HFFc6 (cell line): Measurements from ENCODE around the gene LAMA3. TPM values are rescaled to one million over a fixed set of nuclear protein-coding genes. Genes with fewer than 3 reads are reported as not detected.
A peak's percentile ranks its signal among the peaks of the same experiment; 100 is the strongest.

Experiments
- DNase-seq: peaks from one replicate; pipeline ENCODE4 v3.0.0-alpha.2; 2018
- H3K27ac Mint-ChIP-seq: 2 replicates; pipeline ENCODE4 v1.8.0; 2020; ENCODE audit warnings: mild to moderate bottlenecking, mixed read lengths
- H3K27me3 Mint-ChIP-seq: 2 replicates; pipeline ENCODE4 v1.8.0; 2021; ENCODE audit warnings: mild to moderate bottlenecking, moderate library complexity, mixed read lengths; ENCODE audit not compliant: insufficient read depth
- H3K36me3 Mint-ChIP-seq: 2 replicates; pipeline ENCODE4 v1.8.0; 2021; ENCODE audit warnings: low read depth, mixed read lengths
- H3K4me1 Mint-ChIP-seq: 2 replicates; pipeline ENCODE4 v1.8.0; 2020; ENCODE audit warnings: low read depth, mixed read lengths
- H3K4me3 Mint-ChIP-seq: 2 replicates; pipeline ENCODE4 v1.8.0; 2020; ENCODE audit warnings: mild to moderate bottlenecking, moderate library complexity, mixed read lengths
- H3K9me3 Mint-ChIP-seq: 2 replicates; pipeline ENCODE4 v1.8.0; 2020; ENCODE audit warnings: mild to moderate bottlenecking, mixed read lengths
- total RNA-seq, 6 experiments: library from RNA; stranded (reverse); fragmentation: NEBNext Ultra II Directional; extraction: Animal tissue kit (Norgen Biotek cat#: 25700); gene quantifications; 2 replicates in 1 of 6; 3 replicates in 5 of 6; pipeline ENCODE4 v1.2.3, GENCODE V29; 2021
- TF ChIP-seq, protein P1 (sequence below): fragments of 200-600 bp; sonication (generic); IDR thresholded peaks from 2 replicates; pipeline ENCODE4 v1.5.0; 2021; ENCODE audit warnings: antibody characterized with exemption, mild to moderate bottlenecking

Gene LAMA3
- total RNA-seq, 6 experiments from 2014 or later, result 0.46 to 1.6 (median 0.54) TPM

DNA sequence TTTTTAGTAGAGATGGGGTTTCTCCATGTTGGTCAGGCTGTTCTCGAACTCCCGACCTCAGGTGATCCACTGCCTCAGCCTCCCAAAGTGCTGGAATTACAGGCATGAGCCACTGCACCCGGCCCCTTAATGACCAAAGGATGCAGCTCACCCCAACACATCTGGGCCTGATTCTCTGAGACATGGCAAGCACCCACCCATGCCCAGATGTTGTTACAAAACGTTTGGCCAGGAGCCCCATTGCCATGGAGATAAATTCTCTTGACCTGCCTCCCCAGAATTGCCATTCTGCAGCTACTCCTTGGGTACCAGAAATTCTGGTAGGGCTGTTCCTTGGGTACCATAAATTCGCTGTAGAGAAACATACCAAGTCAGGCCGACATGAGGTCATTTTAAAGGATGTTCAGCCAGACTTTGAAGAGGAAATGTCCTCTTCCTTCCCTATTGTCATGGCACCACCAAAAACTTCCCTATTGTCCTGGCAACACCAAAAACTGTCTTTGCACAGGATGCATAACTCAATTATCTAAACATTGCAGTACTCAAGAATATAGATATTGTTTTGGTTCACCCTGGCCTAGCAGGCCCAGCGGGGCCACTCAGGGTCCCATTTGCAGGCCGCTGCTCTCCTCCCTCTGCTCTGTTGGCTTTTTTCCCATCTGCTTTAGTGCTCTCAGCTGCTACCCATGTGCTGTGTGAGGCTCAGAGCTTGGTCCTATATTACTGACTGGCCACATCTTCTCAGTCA, 164.4 kb downstream of the LAMA3 start:
- Mint-ChIP-seq H3K36me3 (no peaks in the 10 kb centered on the region), H3K9me3 (no peaks in the 10 kb centered on the region), H3K4me3 (no peak overlapping the region), H3K4me1 (peaks cover 41% of the 10 kb centered on the region), H3K27ac (no peak overlapping the region), H3K27me3 (peaks cover 2% of the 10 kb centered on the region)
- TF ChIP-seq, protein P1, sequence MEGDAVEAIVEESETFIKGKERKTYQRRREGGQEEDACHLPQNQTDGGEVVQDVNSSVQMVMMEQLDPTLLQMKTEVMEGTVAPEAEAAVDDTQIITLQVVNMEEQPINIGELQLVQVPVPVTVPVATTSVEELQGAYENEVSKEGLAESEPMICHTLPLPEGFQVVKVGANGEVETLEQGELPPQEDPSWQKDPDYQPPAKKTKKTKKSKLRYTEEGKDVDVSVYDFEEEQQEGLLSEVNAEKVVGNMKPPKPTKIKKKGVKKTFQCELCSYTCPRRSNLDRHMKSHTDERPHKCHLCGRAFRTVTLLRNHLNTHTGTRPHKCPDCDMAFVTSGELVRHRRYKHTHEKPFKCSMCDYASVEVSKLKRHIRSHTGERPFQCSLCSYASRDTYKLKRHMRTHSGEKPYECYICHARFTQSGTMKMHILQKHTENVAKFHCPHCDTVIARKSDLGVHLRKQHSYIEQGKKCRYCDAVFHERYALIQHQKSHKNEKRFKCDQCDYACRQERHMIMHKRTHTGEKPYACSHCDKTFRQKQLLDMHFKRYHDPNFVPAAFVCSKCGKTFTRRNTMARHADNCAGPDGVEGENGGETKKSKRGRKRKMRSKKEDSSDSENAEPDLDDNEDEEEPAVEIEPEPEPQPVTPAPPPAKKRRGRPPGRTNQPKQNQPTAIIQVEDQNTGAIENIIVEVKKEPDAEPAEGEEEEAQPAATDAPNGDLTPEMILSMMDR, result no peak
- no peak for DNase-seq

DNA sequence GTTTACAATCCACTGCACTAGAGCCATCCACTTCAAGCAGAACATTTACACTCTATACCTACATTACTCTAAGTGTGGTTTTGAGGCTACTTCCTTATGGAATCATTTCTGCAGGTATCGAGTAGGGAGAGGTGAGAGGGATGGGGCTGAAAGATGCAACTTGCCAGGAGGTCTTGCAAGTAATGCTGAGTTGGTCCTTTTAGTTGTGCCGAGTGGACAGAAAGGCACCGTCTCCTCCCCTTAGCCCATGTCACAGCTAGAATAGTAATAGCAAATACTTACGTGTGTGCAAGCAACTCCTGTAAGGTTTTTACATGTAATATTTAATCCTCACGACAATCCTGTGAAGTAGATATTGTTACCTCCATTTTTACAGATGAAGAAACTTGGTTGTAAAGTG, 166.5 kb downstream of the LAMA3 start:
- TF ChIP-seq, protein P1, result no peak
- Mint-ChIP-seq H3K27ac (no peak overlapping the region), H3K27me3 (no peaks in the 10 kb centered on the region; the same call in 1 of the 2 replicates), H3K4me1 (peaks cover 42% of the 10 kb centered on the region), H3K4me3 (no peak overlapping the region), H3K36me3 (no peaks in the 10 kb centered on the region), H3K9me3 (no peaks in the 10 kb centered on the region)
- no peak for DNase-seq

DNA sequence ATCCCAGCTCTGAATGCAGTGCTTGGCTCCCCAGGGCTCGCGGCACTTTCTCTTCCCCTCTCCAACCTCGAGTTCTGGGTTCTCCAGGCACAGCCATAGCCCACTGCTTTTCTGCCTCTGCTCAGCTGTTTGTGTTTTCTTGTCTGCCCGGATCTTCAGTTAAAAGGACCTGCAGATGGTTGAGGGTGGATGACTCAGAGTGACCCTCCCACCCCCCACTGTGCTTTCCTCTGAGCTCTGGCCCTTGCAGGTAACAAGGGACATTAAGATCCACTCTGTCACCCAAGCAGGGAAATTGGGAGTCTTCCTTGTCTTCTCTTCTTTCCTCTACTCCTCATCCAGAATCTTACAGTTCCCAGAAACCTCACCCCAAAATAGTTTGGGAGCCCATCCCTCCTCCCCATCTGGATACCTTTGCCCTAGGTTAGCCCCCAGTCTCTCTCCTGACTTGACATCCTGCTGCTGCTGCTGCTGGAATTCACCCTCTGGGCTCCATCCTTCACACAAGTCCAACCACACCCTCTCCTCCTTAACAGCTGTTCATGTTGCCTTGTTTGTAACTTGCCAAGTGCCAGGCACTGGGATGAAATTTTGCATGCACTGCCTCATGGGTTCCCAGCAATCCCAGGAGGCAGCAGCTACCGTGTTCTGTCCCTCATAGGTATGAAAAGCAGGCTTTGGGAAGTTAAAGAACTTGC, 167.4 kb downstream of the LAMA3 start:
- Mint-ChIP-seq H3K4me3 (no peak overlapping the region), H3K27me3 (no peaks in the 10 kb centered on the region; the same call in 1 of the 2 replicates), H3K9me3 (no peaks in the 10 kb centered on the region), H3K4me1 (peaks cover 49% of the 10 kb centered on the region), H3K36me3 (no peaks in the 10 kb centered on the region), H3K27ac (no peak overlapping the region)
- TF ChIP-seq, protein P1, result no peak
- DNase-seq, result no peak

DNA sequence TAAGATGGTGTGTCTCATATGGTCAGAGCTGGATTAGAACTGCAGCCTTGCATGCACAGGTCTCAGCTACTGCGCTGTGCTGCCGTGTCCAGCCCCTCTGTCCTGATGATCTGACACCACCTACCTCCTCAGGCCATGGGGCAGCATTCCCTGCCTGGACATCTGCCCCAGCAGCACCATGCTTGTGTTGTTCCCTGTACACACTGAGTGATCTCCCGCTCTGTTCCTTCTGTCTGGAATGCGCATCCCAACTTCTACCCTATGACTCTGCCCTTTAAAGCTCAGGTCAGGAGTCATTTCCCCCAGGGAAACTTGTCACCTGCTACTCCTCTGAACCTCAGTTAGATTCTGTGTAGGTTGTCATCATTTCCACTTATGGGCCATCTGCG, 167.9 kb downstream of the LAMA3 start:
- H3K4me1 Mint-ChIP-seq, result peaks cover 49% of the 10 kb centered on the region
- no peak for DNase-seq
- TF ChIP-seq, protein P1, result no peak
- H3K4me3 Mint-ChIP-seq, result no peak overlapping the region
- no peak overlapping the region for H3K27ac Mint-ChIP-seq
- H3K9me3 Mint-ChIP-seq, result no peaks in the 10 kb centered on the region
- no peaks in the 10 kb centered on the region; the same call in 1 of the 2 replicates for H3K27me3 Mint-ChIP-seq
- H3K36me3 Mint-ChIP-seq, result no peaks in the 10 kb centered on the region

DNA sequence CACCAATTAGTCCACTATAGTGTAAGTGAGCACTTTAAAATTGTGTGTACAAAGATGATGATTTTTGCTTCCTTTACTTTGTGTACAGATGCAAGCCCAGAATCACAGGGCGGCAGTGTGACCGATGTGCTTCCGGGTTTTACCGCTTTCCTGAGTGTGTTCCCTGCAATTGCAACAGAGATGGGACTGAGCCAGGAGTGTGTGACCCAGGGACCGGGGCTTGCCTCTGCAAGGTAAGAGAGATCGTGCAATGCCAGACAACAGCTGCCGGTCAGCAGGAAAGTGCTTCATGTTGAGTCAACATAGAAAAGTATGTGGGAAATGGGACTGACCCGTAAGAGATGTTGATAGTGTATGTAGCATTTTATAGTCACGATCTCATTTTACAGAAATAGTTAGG, 168.5 kb downstream of the LAMA3 start:
- TF ChIP-seq, protein P1, result no peak
- Mint-ChIP-seq H3K27ac (no peak overlapping the region; the same call in 1 of the 2 replicates), H3K4me1 (peaks cover 49% of the 10 kb centered on the region), H3K36me3 (no peaks in the 10 kb centered on the region), H3K4me3 (no peak overlapping the region), H3K9me3 (no peaks in the 10 kb centered on the region), H3K27me3 (no peaks in the 10 kb centered on the region; the same call in 1 of the 2 replicates)
- peak; percentile 36 for DNase-seq
